SW 1271 (cell line): Measurements from ENCODE around the gene SLC35B2.

Source experiments
- DNase-seq, 2 experiments: peaks; one replicate each; lab custom pipeline; 2025; lab: John Stamatoyannopoulos, UW

Gene SLC35B2

GRCh38 chr6:44286285-44286565, 28.9 kb upstream of the SLC35B2 start:
- DNase-seq, result no peak

GRCh38 chr6:44285552-44286284, 28.4 kb upstream of the SLC35B2 start:
- DNase-seq, result no peak

GRCh38 chr6:44284867-44285266, 27.5 kb upstream of the SLC35B2 start:
- no peak for DNase-seq

- no peak for DNase-seq
Observed at GRCh38 chr6:44284121-44284520, 26.8 kb upstream of the SLC35B2 start.

- no peak for DNase-seq
Observed at GRCh38 chr6:44278774-44279697, 21.7 kb upstream of the SLC35B2 start.

GRCh38 chr6:44278315-44278714, 21.0 kb upstream of the SLC35B2 start:
- DNase-seq, result no peak

GRCh38 chr6:44277763-44278162, 20.4 kb upstream of the SLC35B2 start:
- no peak for DNase-seq

GRCh38 chr6:44276667-44277640, 19.6 kb upstream of the SLC35B2 start:
- no peak for DNase-seq

GRCh38 chr6:44275749-44276648, 18.7 kb upstream of the SLC35B2 start:
- no peak for DNase-seq

GRCh38 chr6:44275271-44275748, 18.0 kb upstream of the SLC35B2 start:
- DNase-seq, result no peak

- DNase-seq, result no peak
Observed at GRCh38 chr6:44273617-44274016, 16.3 kb upstream of the SLC35B2 start.

GRCh38 chr6:44272999-44273566, 15.8 kb upstream of the SLC35B2 start:
- DNase-seq, result no peak

- DNase-seq, result no peak
Observed at GRCh38 chr6:44272529-44272928, 15.2 kb upstream of the SLC35B2 start.

GRCh38 chr6:44271914-44272313, 14.6 kb upstream of the SLC35B2 start:
- DNase-seq, result no peak

GRCh38 chr6:44271406-44271723, 14.0 kb upstream of the SLC35B2 start:
- no peak for DNase-seq

- no peak for DNase-seq
Observed at GRCh38 chr6:44270526-44271405, 13.4 kb upstream of the SLC35B2 start.

- no peak for DNase-seq
Observed at GRCh38 chr6:44269921-44270525, 12.7 kb upstream of the SLC35B2 start, which contains the start of gene TMEM151B. Gene TMEM151B (plus strand): TSS chr6:44270450. CDS start chr6:44270743, 293 bp downstream.

GRCh38 chr6:44269178-44269920, 12.0 kb upstream of the SLC35B2 start:
- peak in 1 of 2 experiments; percentile 31 for DNase-seq
